GM18511 (cell line): ENCODE data around the gene PLEKHA1.

Experiments used
- ATAC-seq: cut with Tn5 transposase; IDR thresholded peaks from one replicate; pipeline ENCODE4 v1.9.1; 2021; ENCODE audit warnings: mild to moderate bottlenecking, moderate library complexity; ENCODE audit not compliant: unreplicated experiment

PLEKHA1 gene

DNA sequence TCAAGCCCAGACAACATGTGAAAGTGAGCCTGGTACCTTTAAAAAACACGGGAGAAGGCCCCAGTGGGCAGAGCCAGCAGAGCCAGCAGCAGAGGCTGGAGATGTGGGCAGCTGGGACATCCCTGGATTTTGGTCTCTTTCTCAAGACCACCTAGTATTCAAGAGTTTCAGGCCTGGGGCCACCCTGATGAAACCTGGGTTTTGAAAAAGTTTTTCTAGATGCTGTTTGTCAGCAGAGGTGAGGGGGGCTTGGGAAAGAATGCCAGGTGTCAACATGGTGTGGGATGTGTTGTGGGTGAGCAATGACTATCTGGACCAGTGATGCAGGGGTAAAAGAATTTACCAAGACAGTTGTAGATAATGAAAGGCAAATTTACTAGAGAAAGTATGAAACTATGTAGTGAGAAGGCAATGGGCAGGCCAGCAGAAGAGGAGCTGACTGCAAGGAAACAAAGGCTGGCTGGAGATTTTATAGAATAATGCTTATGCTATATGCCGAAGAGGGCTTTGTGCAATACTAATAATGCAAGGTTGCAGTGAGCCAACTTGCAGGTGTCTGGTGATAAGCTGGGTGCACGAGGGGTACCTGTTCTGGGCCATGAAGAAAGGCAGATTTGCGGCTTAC is 28.1 kb upstream of the PLEKHA1 start:
- ATAC-seq: no peak

DNA sequence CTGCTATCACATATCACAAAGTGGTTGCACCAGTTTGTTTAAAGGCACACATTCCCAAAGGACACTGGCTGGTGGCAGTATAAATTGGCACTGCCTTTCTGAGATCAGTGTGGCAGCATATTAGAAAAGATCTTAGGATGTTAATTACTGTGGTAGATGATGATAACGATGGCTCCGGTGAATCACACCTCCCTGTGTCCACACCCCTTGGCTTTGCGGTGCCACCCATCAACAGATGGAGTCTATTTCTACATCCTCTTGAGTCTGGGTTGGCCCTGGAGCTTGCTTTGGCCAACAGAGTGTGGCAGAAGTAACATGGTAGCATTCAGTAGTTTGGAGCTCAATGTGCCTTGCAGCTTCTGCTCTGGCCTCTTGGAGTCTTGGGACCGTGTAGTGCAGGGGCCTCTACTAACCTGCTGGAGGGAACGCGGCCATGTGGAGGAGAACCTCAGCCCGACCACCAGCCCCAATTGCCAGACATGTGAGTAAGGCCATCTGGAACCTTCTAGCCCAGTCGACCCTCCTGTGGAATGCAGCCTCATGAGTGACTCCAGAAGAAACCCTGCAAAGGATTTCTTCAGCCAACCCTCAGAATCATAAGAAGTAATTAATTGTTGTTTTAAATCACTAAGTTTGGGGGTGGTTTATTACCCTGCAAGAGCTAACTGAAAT is 27.2 kb upstream of the PLEKHA1 start:
- ATAC-seq: no peak

DNA sequence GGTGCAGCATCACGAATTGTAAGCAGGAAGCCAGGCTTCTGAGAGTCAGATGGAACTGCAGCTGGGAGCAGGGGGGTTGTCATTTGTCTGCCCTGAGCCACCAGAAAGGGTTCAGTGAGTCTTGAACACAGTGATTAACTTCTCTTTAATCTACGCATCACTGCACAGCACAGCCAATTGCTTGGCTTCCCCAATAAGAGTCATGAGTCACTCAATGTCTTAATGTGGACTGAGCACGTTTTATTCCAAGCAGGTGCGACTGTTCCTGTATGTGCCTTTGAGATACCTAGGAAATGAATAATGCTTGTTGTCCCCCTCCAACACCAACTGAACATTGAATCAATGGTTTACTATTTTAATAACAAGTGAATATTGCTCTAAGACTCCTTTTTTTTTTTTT is 26.0 kb upstream of the PLEKHA1 start:
- no peak for ATAC-seq

DNA sequence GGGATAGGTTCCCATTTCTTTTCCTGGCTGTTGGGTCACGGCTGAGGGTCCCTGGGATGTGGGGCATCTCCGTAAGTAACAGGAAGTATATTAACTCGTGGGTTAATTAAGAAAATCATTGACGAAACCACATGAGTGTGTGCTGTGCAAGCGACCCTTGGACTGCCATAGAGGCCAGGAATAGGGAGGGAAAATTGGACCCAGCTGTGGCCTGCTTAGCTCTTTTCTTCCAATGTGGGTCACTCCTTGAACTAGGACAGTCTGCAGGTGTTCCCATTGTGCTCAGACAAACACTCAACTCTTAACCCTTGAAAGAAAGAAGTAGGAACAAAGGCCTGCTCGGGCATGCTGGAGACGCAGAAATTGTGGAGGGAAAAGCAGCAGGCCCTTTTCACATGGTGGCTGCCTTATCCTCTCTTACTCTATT is 25.6 kb upstream of the PLEKHA1 start:
- ATAC-seq: no peak

DNA sequence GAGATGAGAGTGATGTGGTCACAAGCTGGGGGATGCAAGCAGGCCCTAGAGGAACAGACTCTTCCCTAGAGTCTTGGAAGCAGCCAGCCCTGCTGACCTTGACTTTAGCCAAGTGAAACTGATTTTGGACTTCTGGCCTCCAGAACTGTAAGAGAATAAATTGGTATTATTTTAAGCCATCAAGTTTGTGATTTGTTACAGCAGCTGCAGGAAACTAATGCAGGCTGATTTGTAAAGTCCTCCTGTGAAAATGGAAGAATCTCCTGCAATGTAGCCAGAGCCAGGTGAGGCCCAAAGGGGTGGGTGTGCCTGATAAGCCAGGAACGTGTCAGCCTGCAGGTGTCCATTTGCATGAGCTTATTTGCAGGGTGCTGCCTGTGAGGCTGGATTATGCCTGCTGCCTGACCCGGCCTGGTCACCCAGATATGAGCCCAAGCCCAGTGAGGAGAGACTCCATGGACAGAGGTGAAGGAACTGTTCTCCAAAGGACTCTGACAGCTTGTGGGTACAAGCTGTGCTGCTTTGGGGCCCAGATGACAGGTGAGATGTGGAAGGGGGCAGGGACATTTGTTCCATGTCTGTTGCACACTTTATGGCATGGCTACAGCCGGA is 24.6 kb upstream of the PLEKHA1 start:
- no peak for ATAC-seq

DNA sequence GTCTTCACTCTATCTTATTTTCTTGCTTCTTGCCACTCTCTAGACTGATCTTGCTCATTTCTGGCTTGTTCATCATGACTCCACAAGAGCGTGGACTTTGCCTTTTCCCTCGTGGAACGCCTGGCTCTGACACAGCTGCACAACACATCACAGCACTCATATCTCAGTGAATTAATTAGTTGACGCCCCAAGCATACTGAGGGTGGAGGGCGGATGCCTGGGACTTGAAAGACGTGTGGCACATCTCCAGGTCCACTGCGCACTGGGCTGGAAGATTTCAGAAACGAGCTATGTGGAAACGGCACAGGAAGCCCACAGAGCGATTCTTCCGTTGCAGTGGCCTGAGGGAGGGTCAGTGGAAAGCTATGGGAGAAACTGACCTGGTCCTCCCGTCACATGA is 23.6 kb upstream of the PLEKHA1 start:
- ATAC-seq: no peak

DNA sequence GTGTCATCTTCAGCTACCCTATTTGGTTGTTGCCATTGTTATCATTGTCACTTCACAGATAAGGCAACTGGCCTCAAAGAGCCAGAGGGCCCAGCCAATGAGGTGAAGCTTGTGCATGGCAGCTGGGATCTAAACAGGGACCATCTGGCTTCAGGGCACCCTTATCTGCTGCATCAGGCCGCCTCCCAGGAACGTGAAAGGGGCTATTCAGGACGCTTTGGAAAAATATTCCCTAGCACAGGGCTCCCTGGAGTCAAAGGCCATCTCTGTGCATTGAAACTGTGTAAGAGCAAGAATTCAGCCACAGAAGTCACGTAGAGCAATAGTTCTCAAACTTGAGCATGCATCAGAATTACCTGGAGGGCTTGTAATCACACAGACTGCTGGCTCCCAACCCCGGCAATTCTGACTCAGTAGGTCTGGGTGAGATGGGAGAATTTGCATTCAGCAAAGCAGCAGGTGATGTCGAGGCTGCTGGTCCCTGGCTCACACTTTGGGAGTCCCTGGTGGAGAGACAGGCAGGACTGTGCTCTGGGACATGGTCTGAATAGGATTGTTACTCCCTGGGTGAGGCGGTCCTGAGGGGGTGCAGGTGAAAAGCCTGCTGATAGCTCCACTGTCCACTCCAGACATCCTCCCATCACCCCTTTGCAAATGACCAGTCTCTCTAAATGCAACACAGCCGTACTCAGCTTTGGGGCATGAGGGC is 21.5 kb upstream of the PLEKHA1 start:
- no peak for ATAC-seq

DNA sequence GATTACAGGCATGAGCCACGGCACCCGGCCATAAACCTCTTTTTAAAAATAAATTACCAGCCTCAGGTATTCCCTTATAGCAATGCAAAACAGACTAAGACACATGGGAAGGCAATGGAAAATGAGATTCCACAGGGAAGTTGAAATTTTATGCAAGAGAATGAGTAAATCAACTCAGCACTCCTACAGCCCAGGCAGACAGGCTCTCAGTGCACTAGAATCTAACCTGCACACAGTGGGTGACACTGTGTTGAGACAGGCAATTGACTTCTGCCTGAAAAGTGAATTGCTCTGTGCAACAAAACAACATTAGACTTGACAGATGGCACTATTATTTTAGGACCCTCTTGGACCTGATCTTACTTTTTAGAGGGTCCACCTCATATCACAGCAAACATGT is 20.1 kb upstream of the PLEKHA1 start:
- ATAC-seq: no peak

DNA sequence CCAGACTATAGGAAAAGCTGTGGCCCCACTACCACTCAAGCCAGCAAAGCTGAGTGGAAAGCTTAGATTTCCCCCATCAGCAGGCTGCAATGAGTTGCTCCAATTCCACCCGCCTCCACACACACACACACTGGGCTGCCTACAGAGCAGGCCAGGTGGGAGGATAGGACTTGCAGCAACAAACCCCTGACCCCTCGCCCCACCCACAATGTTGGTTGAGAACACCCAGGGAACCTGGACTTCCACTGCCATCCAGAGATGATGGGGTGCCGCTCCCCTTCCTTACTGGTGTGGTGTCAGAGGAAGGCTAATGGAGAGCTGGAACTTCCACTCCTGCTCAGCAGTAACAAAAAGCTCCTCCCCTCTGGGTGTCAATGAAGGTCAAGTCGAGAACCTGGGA is 16.8 kb upstream of the PLEKHA1 start:
- ATAC-seq: no peak

DNA sequence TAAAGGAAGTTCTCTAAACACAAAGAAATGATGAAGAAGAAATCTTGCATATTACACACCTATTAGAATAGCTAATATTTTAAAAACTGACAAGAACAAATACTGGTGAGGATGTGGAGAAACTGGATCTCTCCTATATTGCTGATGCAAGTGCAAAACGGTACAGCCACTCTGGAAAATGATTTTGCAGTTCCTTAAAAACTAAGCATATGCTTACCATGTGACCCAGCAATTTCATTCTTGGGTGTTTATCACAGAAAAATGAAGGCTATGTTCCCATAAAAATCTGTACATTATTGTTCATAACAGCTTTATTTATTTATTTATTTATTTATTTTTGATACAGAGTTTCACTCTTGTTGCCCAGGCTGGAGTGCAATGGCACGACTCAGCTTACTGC is 14.9 kb upstream of the PLEKHA1 start:
- no peak for ATAC-seq

DNA sequence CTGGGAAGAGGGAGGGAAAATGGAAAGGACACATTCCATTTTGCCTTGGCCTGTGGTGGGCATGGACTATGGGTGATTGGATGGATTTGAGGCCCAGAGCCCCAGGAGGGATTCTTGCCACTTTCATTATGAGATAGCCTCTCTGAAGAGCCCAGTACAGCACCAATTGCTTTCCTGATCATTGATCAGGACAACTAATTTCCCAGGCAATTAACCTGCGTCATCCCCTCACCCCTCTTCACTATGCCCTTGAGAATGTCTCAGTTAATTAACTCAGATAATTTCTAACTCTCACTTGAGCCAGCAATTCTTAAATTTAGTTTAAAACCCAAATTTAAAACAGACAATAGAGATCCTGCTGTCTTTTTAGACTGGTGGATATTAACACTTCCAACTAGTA is 13.5 kb upstream of the PLEKHA1 start:
- no peak for ATAC-seq

DNA sequence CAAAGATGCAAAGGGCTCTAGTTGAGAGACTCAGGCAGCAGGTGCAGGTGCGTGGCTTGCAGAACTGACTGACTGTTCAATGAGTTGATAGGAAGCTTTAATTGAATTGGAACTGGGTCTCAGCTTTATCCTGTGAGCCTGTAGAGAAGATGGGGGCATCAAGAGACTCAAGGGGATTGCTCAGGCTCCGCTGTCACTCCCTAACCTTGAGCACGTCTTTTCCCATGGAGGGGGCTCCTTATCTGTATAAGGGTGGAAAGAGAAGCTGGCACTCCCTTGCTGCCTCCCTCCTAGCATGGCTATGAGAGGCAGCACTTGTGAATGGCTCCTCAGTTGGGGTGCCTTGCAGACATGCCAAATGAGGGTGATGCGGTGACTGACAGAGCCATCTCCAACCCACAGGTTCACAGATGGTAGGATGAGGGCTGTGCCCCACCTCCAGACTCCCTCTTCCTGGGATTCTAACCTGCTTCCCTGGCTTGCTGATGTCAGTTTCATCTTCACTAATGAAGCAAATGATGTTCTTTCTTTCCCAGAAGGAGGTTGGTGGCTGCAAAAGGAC is 12.4 kb upstream of the PLEKHA1 start:
- no peak for ATAC-seq

DNA sequence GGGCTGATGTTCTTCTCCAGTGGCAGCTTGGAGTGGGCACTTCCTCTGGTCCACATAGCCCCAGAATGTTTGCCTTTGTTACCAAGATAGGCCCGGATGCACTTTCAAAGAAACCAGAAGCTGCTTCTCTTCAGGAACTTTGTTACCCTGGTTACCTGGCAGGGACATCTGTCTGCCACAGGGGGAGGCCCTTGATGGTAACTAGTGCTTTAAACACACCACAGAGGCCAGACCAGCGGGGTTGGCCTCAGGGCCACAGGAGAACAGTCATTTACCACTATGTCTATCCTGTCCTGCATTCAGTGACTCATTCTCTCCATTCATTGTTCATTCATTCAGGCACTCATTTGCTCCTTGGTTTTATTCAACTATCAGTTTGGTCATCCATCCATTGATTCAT is 11.9 kb upstream of the PLEKHA1 start:
- no peak for ATAC-seq

DNA sequence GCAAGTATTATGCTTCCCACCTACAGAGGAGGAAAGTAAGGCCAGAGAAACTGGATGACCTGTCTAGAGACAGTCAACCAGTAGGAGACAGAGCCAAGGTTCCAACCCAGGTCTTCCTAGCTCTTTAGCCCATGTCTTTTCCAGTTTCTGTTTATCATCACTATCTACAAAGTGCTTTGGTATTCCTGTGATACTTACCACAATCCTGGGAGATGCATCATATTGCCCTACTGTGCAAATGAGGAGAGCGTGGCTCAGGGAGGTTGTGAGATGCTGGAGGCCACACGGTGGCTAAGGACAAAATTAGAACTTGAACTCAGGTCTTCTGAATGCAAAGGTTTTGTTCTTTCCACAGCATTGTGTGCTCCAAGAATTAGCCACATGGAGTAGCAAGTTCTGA is 11.2 kb upstream of the PLEKHA1 start:
- ATAC-seq: no peak

DNA sequence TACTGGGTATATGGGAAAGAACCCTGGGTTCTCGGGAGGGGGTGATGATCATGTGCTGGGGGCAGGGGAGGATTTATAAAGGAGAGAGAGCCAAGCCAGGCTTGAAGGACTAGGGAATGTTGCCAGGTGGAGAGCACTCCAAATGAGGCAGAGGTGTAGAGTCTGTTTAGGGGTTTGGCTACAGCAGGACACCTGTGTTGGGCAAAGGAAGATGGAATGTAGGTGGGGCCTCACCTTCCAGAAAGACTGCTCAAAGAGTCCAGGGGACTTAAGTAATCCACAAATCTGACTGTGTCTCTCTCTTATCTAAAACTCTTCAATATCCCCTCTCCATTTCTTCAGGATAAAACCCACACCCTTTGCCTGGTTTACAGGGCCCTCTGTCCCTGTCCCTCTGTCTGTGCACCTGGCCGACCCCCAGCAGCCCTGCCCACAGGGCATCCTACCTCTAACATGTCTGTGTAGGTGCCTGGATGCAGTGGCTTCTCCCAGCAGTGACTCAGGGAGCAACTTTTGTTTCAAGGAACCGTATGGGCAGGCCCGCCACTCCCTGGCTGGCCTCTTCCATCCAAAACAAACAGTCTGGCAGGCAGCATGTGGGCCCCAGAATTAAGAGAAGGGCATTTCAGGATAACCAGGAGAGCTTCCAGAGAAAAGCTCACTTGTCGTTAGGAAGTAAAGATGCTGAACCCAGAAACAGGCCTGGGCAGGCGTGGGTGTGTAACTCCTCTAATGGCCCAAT is 10.6 kb upstream of the PLEKHA1 start:
- no peak for ATAC-seq

DNA sequence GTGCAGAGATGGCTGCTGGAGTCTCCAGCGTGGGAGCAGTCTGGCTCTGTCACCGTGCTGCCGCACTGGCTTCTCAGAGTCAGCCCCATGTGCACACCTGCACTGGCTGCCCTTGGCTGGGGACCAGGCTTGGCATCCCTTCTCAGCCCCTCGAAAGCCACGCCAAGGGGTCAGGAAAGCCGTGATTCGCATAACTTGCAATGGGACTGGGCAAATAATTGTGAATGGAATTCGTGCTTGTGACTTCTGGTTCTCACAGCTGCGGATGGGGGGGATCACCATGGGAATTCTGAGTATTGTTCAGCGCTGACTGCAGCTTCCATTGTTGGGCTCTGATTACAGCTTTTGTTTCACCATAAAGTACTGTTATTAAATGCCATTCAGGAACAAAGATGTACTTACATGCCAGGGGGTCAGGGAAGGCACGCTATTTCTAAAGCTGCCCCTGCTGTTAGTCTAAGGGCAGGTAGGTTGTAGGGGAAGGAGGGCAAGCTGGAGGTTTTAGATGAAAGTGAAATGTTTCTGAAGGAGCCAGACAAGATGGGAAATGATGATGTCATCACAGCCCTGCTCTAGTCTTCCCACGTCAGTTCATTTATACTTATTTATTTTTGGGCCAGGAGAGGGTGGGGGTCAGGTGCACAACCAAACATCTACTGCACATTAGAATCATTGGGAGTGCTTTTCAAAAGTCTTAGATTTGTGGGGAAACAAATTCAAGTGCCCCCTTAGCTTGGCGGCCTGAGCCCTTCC is 5.8 kb upstream of the PLEKHA1 start:
- ATAC-seq: no peak

DNA sequence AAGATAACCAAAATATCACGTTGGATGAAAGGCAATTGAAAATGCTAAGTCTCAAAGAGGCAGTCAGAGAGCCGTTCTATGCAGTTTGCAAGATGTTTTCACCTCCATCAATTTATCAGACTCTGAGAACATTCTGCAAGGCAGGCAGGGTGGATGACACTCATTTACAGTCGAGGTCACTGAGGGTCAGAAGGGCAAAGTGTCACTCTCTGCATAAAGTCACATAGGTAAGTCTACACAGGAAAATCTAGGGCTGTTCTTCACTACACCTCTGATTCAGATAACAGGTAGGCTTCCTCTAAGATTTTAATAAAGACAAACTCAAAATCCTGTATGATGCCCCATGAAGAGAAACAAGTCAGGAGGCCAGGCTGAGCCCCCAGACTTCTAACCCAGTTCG is 1.4 kb upstream of the PLEKHA1 start:
- ATAC-seq: no peak

DNA sequence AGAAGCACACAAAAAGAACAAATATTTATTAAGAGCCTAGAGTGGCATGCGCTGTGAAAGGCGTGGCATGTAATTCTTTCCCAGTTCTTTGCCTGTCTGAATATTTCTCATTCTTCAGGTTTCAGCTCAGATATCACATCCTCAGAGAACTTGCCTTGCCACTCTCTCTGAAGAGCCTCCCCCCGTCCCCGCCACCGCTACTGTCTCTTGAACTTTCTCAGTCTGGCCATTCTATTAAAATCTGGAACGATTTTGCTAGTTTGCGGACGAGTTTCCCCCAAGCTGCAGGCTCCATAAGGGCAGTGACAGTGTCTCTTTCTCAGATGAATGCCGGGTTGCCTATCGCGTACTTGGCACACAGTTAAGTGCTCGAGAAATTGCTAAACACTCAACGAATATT is 787 bp upstream of the PLEKHA1 start:
- ATAC-seq: no peak

DNA sequence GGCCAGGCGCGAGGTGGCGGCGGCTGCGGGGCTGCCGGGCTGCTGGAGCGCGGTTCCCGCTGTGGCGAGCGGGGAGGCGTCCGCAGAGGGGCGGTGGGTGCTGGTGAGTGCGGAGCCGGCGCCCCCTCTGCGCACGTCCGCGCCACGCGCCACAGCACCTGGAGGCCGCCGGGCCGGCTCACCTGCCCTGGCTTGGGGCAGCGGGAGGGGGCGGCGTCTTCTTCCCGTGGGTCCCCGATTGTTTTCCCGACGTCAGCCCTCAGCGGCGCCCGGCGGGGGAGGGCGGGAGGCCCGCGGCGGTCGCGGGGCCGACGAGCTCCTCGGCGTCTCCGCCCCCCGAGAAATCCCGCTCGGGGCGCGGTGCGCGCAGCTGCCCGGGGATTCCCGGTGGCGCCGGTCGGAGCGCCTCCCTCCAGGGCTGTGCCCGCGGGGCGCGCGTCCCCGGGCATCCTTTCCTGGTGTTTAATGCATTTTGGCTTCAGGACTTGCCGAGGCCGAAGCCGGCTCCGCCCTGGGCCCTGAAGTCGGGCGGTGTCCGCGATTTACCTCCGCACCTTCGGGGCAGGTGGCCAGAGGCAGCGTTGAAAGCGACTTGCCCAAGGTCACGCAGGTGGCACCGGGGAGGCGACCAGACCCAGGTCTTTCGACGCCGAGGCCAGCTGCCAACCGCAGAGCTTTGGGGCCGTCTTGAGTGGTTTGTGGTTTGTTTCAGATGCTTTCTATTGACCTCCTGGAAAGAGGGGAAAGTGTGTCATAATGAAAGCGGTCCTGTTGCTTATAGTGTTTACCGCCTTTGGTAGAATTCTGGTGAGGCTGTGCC is 561 bp downstream of the PLEKHA1 start:
- peak; percentile 67 for ATAC-seq
